Kidney capillary endothelial cell (primary cell): ENCODE data around the gene RTL3.

Experiments used
- DNase-seq: peaks from one replicate; pipeline ENCODE4 v3.0.0-alpha.2; 2018; ENCODE audit warnings: low spot score

RTL3 gene

GRCh38 chrX:78619834-78620233, 39.3 kb downstream of the RTL3 start:
- no peak for DNase-seq

- DNase-seq = no peak
These were observed 40.1 kb downstream of the RTL3 start for GRCh38 chrX:78618987-78619386.

GRCh38 chrX:78614264-78614663, 44.9 kb downstream of the RTL3 start:
- no peak for DNase-seq
